Measurements from ENCODE around the gene HBB.
"Not testable (repeated sequence)": the region's sequence is repeated elsewhere in the genome, so short reads cannot be mapped to it uniquely, and the experiment has no call there.

GRCh38 chr11:5254646-5255413, 28.0 kb upstream of the HBB start, which contains the start of gene HBG2:
- TF ChIP-seq CTCF, EZH2 (IDR thresholded peaks at IDR 0.05): not testable (repeated sequence)

All from neural progenitor cell (in vitro differentiated cells).